DOHH2 (cell line): ENCODE data around the gene SNX2.

Experiments used
- CTCF ChIP-seq: fragments of 200-600 bp; sonication (generic); IDR thresholded peaks from one replicate; pipeline ENCODE4 v1.5.1; 2014; ENCODE audit warnings: antibody characterized with exemption, mild to moderate bottlenecking, low read depth, low read length; ENCODE audit not compliant: poor library complexity, severe bottlenecking
- EZH2phosphoT487 ChIP-seq: fragments of 200-600 bp; sonication (generic); IDR thresholded peaks from 2 replicates; pipeline ENCODE4 v1.6.1; 2017; ENCODE audit warnings: borderline replicate concordance, mild to moderate bottlenecking, antibody characterized with exemption, low read length, moderate library complexity, mixed read lengths

GRCh38 chr5:122780296-122780695 is 5.4 kb downstream of the SNX2 start:
- TF ChIP-seq CTCF (no peak), EZH2phosphoT487 (no peak)
